GM18907 (cell line): ENCODE results near the gene SGCA.

Experiments
- ATAC-seq: cut with Tn5 transposase; IDR thresholded peaks from one replicate; pipeline ENCODE4 v1.9.1; 2021; ENCODE audit warnings: mild to moderate bottlenecking, moderate library complexity; ENCODE audit not compliant: unreplicated experiment

Gene SGCA

DNA sequence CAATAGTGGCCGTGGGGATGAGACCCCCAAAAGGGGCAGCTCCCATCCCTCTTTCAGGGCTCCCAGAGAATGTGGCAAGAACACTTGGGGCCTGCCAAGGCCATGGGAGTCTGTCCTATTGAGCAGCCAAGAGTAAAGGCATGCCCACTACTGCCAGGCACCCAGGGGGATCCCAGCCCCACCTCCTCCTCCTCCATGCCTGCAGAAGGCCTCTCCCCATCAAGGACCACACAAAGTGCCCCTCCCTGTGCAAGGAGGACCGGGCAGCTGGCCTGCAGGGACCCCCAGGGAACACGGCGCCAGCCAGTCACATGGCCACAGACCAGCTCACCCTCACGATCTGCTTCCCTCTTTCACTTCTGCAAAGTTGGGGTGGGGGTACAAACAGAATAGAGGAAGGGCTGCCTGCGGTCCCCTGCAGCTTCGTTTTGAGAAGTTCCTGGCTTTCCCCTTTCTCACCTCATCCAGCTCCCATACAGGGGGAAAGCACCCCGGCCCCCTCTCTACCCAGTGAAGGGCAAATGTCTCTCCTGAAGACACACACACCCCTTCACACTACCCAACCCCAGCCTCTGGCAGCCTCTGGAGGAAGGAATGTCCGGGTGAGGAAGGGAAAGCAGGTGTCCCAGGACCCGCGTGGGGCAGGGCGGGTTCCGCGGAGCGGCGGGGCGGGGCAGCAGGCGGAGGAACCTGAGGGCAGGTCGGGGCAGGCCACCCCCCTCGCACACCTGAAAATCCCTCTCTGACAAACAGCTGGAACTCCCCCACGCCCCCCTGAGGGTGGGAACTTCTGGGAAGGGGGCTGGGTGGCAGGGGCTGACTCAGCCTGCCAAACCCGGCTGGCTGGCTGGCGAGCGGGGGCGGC is 17.3 kb upstream of the SGCA start:
- ATAC-seq: peak; percentile 44

DNA sequence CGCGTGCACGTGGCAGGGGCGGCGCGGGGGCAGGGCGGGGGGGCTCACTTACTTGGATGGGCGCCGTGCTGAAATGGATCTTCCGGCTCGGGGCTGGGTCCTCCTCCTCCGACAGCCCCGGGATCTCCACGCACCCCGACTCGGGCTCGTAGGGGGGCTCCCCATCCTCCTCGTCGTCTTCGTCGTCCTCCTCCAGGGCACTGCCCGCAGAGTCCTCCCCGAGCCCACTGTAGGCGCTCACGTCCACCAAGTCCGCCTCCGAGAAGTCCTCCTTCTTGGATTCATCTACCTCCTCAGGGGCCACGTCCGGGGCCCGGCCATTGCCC is 16.8 kb upstream of the SGCA start:
- no peak for ATAC-seq

DNA sequence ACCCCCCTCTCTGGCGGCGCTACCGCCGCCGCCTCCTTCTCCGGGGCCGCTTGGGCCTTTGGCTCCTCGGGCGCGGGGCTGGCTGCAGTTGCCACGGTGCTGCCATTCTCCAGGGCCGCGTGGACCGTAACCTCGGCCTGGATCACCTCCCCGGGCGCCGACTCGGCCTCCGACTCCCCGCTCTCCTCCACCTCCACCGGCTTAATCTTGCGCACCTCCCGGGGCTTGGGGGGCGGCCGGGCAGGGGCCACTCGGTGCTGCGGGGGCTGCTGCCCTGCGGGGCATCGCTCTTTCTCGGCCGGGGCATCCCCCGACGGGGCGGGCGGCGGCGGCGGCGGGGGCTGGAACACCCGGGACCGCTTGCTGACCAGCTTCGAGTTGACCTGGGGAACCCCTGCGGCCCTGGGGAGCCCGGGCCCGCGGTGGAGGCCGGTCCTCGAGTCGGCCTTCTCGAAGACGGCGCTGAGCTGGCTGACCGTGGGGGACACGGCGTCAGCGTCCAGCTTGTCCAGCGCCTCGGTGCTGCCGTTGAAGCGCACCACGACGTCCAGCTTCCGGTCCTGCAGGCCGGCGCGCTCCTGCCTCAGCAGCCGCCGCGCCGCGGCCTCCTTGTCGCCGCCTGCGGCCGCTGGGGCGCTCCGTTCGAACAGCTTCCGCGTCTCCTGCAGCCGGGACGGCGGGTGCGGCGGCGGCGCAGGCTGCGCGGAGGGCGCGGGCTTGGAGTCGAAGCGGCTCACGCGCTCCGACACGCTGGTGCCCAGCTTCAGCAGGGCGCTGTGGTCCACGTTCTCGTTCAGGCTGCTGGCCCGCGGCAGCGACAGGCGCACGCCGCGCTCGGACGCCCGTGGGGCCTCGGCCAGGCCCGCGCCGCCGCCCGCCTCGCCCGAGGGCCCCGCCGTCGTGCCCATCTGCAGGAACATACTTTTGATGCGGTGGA is 16.1 kb upstream of the SGCA start:
- no peak for ATAC-seq

DNA sequence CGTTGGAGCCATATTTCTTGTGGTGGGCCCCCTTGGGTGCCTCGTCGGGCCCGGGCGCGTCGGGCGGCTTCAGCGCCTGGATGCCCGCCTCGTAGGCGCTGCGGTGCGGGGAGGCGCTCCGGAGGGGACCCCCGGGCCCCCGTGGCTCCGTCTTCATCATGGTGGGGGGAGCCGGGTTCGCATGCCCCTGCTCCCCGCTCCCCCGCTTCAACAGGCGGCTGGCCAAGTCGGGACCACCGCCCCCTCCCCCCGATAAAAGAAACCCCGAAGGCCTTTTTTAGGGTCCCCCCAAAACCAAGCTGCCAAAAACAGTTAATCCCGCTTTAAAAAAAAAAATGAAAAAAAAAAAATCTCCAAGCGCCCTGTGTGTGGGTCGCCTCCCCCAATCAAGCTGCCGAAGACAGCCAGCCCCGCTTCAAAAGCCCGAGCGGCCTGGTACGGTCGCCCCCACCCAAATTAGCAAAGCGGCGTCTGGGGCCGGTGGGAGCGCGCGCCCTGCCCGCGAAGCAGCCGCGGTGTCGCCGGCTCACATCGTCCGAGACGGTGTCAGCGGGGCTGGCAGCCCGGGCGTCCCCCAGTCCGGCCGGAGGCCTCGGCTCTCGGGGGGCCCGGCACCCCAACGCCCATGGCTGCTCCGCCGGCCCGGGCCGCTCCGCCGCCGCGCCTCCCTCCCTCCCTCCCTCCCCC is 15.3 kb upstream of the SGCA start, which contains the start of gene PPP1R9B:
TSS of gene PPP1R9B (minus strand) at position 324 of the 687 bp plus-strand sequence. CDS start at position 160, 164 bp downstream.
- ATAC-seq: no peak

DNA sequence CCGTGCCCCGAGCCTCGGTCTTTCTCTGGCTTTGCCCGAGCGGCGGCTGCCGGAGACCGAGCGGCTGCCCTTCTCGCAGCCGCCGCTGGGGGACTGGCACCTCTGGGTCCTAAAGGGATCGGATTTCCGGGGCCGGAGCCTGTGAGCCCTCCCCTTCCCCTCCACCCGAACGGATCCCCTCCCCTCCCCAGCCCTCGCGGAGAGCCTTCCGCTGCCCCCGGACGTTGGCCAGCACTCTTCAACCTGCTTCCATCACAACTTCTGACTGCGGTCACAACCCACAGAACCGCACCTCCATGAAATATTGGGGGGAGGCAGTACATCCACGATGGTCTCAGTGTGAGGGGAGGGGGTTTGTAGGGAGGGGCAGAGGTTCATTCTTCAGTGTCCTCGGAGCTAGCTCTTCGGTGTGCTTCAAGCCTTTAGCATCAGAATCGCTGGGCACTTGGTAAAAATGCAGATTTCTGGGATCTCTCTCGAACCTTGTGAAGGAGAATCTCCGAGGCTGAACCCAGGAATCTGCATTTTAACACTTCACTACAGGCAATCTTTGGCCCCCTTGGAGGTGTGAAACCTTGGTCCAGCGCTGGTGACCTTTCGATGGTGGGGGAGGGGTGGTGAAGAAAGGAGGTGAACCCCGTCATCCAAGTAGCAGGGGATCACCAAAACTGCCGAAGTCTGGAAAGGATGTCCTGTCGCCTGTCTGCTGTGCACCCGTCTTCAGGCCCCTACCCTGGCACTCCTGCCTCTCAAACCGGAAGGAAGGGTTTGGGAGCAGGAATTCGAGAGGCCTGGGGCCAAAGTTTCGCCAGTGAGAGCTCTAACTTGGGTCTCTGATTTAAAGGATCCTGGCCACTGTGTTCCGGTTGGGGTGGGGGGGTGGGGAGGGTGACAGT is 14.5 kb upstream of the SGCA start:
- peak; percentile 34 for ATAC-seq

DNA sequence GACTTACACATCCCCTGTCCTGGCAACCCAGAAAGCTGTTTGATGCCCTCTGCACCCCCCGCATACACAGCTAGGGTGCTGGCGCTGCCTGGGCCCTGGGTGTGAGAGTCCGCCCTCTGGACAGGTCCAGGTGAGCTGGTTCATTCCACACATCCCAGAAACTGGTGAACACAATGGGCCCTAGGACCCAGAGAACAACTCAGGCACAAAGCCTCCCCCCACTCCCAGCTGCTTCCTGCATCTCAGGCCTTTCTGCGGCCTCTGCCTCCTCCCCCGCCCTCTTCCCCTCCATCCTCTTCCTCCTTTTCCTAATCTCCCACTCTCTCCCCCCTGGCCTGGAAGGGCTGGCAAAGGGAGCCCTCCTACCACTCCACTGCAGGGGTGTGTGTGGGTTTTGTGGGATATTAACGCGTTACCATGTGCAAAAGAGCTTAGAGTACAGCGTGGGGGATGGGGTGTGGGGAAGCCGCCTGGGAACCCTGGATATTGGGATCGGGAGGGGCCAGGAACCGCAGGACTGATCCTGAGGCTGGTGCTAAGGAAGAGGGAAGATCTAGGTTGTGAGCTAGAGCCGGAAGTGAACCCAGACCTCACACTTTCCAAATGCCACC is 13.8 kb upstream of the SGCA start:
- no peak for ATAC-seq

DNA sequence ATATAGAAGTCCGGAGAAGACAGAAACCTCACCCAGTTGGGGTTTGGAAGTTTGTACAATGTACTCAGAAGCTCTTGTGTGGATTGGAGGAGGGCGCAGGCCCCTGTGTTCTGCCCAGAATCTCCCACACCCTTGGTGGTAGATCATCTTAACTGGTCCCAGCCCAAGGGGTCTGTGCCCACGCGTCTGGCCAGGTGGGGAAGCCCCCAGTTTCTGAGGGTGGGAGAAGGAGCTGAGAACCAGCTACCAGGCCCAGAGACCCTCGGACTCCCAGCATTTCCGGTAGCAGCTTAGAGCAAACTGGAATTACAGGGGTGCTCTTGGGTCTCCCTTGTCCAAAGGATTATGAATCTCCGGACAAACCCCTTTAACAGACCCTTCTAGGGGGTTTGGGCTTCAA is 13.1 kb upstream of the SGCA start:
- ATAC-seq: no peak

DNA sequence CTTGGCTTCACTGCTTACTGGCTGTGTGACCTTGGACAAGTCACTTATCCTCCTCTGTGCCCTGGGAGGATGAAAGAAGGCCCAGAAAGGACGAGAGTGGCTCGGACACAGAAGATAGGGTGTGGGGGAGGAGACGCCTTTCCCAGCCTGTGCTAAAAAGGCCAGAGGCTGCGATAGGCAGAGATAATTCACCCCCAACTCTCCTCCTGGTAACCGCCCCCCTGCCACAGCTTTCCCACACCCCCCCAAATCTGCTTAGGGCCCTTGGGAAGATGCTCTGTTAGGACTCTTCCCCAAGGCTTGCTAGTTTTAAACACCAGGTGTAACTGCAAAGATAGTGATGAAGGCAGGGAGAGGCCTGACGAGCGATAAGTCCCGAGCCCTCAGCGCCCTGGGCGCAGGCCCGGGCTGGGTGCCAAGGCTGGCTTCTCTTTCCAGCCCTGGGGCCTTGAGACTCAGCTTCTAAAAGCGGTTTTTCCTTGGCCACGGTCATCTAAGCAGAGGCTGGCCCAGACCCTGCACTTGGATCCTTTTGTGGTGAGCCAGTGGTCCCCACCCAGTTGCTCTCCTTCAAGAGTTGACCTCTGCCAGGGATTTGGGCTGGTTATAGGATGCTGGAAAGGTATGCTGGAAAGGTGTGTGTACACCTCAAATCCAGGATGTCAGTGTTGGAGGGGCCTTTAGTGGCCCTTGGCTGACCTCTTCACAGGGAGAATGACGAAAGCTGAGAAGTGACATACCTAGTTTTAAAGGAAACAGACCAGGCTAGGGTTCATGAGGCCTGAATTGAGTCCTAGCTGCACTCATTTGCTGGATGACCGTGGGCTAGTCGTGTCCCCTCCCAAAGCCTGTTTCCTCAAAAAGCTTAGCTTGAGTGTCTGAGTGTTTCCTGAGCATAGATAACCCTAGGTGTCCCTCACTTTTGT is 11.9 kb upstream of the SGCA start:
- ATAC-seq: no peak

DNA sequence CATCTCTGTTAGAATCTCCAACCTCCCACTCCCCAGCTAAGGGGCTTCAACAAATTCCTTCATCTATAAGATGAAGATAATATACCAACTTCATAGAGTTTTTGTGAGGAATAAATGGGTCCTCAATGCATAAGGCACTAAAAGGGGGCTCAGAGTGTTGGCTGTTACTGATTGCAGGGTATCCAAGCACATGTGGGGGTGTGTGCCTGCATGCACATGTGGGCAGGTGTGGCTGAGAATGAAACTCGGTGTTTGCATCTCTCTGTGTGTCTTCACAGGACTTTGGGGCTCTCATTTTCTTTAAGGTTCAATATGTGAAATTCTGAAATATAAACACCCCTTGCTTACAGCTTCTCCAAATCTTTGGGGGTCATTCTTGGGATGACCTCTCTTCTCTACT is 11.2 kb upstream of the SGCA start:
- ATAC-seq: peak; percentile 33

DNA sequence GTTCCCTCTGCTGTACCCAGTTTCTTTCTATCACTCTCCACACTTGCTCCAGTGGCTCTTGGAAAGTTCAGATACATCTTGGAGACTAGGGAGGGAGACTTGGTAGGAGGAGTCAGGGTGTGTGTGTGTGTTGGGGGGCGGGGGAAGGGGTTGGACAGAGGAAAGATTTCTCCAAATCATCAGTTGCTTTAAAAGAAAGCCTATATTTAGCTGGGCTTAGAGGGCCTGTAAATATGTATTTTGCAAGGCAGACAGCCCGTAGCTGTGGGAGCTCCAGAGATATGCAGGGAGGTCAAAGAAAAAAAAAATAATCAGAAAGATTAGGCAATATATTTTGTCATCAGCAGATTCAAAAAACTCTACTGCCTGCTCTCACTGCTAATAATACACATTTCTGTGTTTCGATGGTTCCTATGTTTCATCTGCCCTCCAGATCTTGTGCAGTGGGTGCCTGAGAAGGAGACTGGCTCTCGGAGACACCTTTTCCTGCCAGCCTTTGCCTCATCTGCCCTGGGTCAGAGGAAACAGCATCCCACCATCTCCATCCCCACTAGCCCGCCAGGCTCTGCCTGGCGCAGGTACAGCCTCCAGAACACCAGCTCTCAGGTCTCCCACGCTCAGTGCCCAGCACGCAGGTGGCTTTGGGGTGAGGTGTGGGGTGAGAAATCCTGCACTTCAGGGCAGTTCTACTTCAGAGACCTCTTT is 10.5 kb upstream of the SGCA start:
- ATAC-seq: no peak

DNA sequence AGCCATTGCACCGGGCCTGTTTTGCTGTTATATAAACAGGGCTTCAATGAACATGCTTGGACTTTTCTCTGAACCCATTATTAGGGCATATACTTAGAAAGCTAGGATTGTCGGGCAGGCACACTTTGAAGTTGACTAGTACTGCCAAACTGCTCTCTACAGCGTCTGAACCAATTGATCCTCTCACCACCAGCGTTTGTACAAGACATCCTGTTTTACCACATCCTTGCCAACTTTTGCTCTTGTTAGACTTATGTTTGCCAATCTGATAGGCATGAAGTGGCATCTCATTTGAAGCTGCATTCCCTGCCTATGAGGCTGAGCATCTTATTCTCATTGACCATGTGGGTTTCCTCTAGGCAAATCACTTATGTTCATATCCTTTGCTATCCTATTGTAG is 7.9 kb upstream of the SGCA start:
- ATAC-seq: no peak

DNA sequence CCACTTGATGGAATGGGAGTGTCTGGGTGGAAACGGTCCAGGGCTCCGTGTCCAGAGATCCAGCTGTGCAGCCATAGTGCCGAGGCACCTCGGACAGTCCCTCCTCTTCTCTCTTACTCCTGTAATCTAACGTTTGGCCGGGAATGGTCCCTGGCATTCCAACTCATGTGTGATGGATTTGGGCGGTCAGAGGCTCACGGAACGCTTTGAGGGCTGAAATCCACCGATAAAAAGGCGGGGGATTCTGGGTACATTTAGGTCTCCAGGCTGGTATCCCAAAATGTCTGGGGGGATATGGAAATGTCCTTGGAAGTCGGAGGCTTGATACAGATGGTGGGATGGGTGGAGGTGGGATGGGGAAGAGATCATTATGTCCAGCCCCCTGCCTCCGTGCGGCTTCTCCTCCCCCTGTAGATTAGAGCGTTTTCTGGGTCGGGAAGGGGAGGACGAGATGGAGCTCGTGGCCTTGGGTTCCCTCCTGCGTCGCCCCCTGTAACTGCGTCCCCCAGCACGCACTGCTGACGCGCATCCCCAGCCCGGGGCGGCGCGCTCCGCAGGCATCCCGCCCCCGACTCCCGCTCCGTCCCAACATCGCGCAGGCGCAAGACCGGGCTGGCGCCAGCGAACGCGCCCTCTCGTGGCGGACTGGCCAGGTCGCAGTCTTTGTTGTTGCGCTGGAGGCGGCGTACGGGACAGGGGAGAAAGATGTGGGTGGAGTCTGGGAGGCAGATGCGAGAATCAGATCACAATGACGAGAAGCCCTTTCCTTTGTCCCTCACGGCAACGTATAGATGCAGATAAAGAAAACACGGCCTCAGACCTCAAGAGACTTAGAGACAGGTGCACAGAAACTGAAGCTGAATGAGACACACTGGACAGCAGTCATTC is 4.5 kb upstream of the SGCA start:
- ATAC-seq: peak; percentile 81

DNA sequence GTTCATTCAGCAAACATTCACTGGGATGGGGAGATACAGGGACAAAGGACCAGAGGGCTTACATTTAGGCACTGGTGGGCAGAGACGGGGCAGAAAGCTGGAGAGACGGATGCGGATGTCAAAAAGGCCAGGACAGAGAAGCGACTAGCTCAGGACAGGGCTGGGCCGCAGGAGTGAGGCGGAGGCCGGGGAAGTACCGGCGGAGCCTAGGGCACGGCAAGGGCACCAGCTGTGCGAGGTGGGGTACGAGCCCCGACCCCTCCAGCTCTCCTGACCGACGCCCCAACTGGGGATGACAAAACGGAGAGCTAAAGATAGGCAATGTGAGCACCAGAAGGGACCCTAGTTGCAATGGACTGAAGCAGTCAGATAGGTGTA is 3.9 kb upstream of the SGCA start:
- ATAC-seq: no peak

DNA sequence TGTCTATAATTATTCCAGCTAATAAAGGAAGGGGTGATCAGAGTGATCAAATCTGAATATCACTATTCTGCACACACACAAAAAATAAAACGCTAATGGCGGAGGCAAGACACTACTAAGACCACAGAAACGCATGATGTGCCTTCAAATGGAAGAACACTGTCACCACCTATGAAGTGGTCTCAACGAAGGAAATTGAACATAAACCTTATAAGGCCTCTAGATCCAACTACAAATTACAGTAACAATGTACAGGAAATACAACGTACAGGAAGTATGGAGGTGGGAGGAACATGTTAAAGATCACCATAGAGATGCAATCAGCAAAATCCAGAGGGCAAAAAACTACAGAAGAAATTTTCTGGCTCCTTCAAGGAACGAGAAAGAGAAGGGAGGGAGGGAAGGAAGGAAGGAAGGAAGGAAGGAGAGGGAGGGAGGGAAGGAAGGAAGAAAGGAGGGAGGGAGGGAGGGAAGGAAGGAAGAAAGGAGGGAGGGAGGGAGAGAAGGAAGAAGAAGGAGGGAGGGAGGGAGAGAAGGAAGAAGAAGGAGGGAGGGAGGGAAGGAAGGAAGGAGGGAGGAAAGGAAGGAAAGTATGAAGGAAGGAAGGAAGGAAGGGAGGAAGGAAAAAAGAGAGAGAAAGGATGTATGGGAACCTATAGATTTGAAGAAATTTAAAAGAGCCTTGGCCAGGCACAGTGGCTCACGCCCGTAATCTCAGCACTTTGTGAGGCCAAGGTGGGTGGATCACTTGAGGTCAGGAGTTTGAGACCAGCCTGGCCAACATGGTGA is 3.1 kb upstream of the SGCA start:
- no peak for ATAC-seq

DNA sequence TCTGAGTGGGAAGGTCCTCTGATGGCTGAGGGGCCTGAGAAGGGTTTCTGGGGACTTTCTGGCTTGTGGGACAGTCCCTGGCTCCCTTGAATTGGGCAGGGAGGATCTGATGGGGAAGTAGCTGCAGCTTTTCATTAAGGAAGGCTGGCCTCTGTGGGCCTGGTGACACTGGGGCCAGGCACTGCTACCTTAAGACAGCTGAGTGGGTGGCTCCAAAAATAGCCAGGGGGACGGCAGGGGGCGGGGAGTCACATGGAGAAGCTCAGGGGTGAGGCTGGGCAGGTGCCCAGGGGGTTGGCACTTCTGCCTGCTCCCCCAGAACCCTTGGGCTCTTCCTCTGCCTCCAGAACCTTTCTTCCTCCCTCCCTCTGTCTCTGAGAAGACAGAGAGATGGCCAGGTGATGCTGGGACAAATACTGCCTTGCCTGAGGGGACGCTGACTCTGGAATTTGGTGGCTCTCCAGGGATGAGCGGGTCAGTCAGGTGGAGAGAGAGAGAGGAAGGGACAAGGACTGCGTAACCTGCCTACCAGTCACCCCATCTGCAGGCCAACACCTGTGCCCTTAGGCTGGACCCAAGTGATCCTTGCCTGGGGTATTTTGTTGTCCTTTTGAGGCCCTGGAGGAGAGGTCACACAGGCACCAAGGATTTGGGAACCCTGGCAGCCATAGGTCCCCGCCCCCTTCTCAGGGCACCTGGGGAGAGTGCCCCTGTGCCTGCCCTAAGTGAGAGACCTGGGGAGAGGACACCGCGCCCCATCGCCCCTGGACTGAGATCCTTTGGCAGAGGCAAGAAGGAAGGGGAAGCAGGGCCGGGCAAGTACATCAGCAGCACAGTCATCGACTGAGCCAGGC is 1.7 kb upstream of the SGCA start:
- no peak for ATAC-seq

DNA sequence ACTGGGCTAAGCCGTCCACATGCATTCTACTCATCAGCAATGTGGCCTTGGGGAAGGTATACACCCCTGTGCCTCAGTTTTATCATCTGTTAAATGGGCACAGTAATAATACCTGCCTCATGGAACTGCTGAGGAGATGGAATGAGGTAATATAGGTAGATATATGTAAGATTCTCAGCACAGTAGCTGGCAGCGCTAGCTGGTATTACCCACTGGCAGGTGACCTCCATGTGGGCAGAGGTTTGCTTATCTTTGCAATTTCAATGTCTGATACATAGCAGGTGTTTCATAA is 1.2 kb upstream of the SGCA start:
- ATAC-seq: no peak
